AG04450 (cell line): ENCODE measurements around the gene CD2BP2. TPM values are rescaled to one million over a fixed set of nuclear protein-coding genes. Genes with fewer than 3 reads are reported as not detected.

ENCODE experiments used
- CTCF ChIA-PET: fragments of 300-600, 350-600 bp; formaldehyde crosslinking; extraction: SDS; loops from one replicate; lab custom pipeline; 2022; ENCODE audit warnings: antibody characterized with exemption, inconsistent platforms; lab: Charles Lee
- POLR2A ChIA-PET: fragments of 350-600 bp; formaldehyde crosslinking; extraction: SDS; loops from one replicate; lab custom pipeline; 2021; ENCODE audit warnings: antibody characterized with exemption, inconsistent platforms; lab: Yijun Ruan, JAX
- DNase-seq: peaks from one replicate; pipeline ENCODE4 v3.0.0-alpha.2; 2011; ENCODE audit warnings: low read depth, low spot score
- H3K27ac ChIP-seq: one replicate; pipeline ENCODE4 v1.5.1; 2012; ENCODE audit warnings: low read depth, low read length, control low read depth
- H3K27me3 ChIP-seq: one replicate; pipeline ENCODE4 v1.6.0; 2012; ENCODE audit warnings: low read length; ENCODE audit not compliant: control insufficient read depth, insufficient read depth
- H3K4me3 ChIP-seq: 2 replicates; pipeline ENCODE4 v1.5.1; 2011; ENCODE audit warnings: mild to moderate bottlenecking, low read depth, low read length, control low read depth
- H3K9me3 ChIP-seq: 2 replicates; pipeline ENCODE4 v1.5.1; 2012; ENCODE audit warnings: low read length; ENCODE audit not compliant: control insufficient read depth, insufficient read depth
- polyA plus RNA-seq: library from polyadenylated mRNA; depleted of rRNA; stranded (reverse); fragments of >200 nt; gene quantifications from 2 replicates; pipeline ENCODE4 v1.2.3, GENCODE V29; 2011
- TF ChIP-seq, protein P1 (sequence below): IDR thresholded peaks from 2 replicates; pipeline ENCODE4 v1.5.1; 2011; ENCODE audit warnings: low read depth, low read length, control low read depth, inconsistent platforms

Gene CD2BP2
- polyA plus RNA-seq, 1 experiment: 49.5 TPM

DNA sequence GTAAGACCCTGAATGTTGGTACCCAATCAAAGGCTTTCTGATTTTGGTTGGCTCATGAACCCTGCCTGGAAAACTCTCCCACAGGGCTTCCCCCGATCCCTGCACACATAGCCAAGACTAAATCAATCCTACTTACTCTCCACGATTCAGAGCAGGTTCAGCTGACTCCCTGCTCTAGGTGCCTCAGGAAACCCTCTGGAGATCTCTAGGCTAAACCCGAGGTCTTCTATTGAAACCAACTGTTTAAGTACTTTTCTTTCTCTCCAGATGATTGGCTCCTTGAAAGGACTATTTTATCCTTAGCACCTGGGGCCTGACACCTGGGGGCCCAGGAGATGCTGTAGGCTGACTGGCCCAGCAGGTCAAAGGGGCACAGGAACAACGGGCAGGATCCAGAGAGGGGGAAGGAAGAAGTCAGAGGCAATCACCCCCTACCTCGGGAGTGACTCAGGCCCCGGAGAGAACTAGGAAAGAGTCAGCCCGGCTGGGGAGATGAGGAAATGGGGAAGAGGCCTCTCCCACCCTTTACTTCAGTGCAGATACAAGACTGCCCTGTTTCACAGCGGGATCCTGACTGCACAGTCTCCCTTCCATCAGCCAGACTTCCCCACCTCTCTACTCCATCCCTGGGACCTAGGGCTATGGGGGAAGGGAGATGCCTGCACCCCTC, 13.1 kb upstream of the CD2BP2 start:
- Histone ChIP-seq H3K27ac (peak overlapping the region; percentile 65), H3K9me3 (no peaks in the 10 kb centered on the region; the same call in 1 of the 2 replicates), H3K4me3 (peak overlapping the region; percentile 85), H3K27me3 (no peaks in the 10 kb centered on the region)
- TF ChIP-seq, protein P1, sequence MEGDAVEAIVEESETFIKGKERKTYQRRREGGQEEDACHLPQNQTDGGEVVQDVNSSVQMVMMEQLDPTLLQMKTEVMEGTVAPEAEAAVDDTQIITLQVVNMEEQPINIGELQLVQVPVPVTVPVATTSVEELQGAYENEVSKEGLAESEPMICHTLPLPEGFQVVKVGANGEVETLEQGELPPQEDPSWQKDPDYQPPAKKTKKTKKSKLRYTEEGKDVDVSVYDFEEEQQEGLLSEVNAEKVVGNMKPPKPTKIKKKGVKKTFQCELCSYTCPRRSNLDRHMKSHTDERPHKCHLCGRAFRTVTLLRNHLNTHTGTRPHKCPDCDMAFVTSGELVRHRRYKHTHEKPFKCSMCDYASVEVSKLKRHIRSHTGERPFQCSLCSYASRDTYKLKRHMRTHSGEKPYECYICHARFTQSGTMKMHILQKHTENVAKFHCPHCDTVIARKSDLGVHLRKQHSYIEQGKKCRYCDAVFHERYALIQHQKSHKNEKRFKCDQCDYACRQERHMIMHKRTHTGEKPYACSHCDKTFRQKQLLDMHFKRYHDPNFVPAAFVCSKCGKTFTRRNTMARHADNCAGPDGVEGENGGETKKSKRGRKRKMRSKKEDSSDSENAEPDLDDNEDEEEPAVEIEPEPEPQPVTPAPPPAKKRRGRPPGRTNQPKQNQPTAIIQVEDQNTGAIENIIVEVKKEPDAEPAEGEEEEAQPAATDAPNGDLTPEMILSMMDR: no peak
- POLR2A ChIA-PET: interaction anchor here (1.8 kb wide), 1 partner anchor 10 kb away, joined by 4 read pairs; no protein-coding TSS in a partner anchor
- CTCF ChIA-PET: interaction anchor here (1.0 to 1.1 kb wide), 2 partner anchors 42 to 277 kb away, joined by 3 to 4 read pairs; partner anchors contain the start of gene TBX6
- no peak for DNase-seq

DNA sequence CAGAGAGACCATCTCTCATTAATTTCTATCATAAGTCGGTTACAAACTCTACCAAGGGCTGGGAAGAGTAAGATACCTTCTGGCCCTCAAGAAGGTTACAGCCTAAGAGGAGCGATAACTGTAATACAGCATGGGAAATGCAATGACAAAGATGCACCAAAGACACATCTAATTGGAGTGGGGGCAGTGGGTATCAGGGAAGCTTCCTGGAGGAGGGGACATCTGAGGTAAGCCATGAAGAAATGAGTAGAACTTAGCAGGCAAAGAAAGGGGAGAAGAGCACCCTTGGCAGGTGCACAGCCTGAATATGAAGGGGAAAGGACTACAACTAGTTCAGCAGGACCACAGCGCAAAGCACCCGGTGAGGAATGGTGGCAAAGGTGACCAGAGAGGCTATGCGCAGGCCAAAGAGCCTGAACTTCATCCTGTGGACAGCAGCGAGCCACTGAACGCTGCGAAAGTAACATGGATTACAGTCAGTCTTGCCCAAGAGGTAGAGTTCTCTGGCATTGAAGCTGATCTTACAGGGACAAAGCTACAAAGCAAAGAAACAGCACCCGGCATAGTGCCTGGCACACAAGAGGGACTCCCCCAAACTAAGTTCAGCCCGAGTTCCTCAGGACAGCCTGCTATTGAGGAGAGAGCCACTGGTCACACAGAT, 12.4 kb upstream of the CD2BP2 start:
- ChIA-PET CTCF (interaction anchor here (1.1 kb wide), 1 partner anchor 42 kb away, joined by 4 read pairs; no protein-coding TSS in a partner anchor), POLR2A (no interaction called here)
- no peak for DNase-seq
- TF ChIP-seq, protein P1: no peak
- H3K4me3 ChIP-seq: peak overlapping the region; percentile 85
- H3K9me3 ChIP-seq: no peaks in the 10 kb centered on the region; the same call in 1 of the 2 replicates
- no peak overlapping the region for H3K27ac ChIP-seq
- H3K27me3 ChIP-seq: no peaks in the 10 kb centered on the region

DNA sequence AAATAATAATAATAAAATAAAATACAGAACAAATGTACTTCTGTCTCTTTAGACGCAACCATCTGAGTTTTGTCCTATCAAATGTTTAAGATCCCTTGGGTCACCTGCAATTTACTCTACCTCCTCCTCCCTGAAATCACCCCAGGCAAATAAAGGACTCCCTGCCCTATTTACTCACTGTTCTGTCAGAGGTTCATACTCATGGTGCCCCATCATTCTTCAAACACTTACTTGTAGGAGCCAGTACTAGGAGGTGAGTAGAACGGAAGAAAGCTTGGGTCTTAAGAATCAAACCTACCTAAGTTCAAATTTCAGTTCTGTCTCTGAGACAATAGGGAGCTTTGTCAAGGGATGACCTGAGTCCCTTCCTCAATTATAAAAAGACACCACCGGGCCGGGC, 11.4 kb upstream of the CD2BP2 start:
- ChIA-PET POLR2A (no interaction called here), CTCF (no interaction called here)
- Histone ChIP-seq H3K9me3 (no peaks in the 10 kb centered on the region; the same call in 1 of the 2 replicates), H3K27me3 (no peaks in the 10 kb centered on the region), H3K4me3 (no peak overlapping the region), H3K27ac (no peak overlapping the region)
- DNase-seq: no peak
- TF ChIP-seq, protein P1: no peak

DNA sequence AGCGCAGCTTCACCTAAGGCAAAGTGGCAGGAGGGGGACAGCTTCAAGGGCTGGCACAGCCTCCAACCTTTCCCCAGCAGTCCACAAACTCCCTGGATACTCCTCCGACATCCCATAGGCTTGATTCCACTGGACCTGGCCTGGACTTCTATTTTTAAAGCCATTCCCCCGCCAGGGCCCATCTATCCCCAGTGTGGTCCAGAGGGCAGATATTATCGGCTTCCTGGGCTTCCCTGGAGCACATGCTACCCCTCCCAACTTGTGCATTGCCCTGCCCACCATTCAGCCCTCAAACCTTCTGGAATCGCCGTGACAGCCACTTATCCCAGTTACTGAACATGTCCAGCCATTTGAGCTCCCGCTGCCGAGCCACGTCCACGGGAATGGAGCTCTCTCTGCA, 10.1 kb upstream of the CD2BP2 start:
- ChIA-PET CTCF (no interaction called here), POLR2A (no interaction called here)

More for the DNA sequence above, 10.1 kb upstream of the CD2BP2 start:
- no peaks in the 10 kb centered on the region for H3K27me3 ChIP-seq
- DNase-seq: no peak
- H3K27ac ChIP-seq: no peak overlapping the region
- TF ChIP-seq, protein P1: no peak
- no peak overlapping the region for H3K4me3 ChIP-seq
- H3K9me3 ChIP-seq: no peaks in the 10 kb centered on the region; the same call in 1 of the 2 replicates
